Fibroblast of lung (primary cell): ENCODE measurements around the gene NOS1AP. TPM values are rescaled to one million over a fixed set of nuclear protein-coding genes. Genes with fewer than 3 reads are reported as not detected.
A peak's percentile ranks its signal among the peaks of the same experiment; 100 is the strongest.

Source experiments
- DNase-seq, 2 donors: peaks; one replicate each; pipeline versions ENCODE4 v3.0.0 to v3.0.0-alpha.2; 2010; ENCODE audit warnings: low read depth in 2 of 2
- H2AFZ ChIP-seq: 2 replicates; pipeline ENCODE4 v1.5.1; 2012; ENCODE audit warnings: low read length, control low read depth, inconsistent platforms
- H3K27ac ChIP-seq: 2 replicates; pipeline ENCODE4 v1.5.1; 2011; ENCODE audit warnings: low read length, control low read depth; ENCODE audit not compliant: insufficient read depth
- H3K27me3 ChIP-seq: 2 replicates; pipeline ENCODE4 v1.5.1; 2011; ENCODE audit warnings: mild to moderate bottlenecking, low read length; ENCODE audit not compliant: control insufficient read depth, insufficient read depth
- H3K36me3 ChIP-seq: 2 replicates; pipeline ENCODE4 v1.5.1; 2011; ENCODE audit warnings: low read length; ENCODE audit not compliant: control insufficient read depth, insufficient read depth
- H3K4me1 ChIP-seq: 2 replicates; pipeline ENCODE4 v1.5.1; 2011; ENCODE audit warnings: low read length; ENCODE audit not compliant: control insufficient read depth, insufficient read depth; ENCODE audit errors: extremely low read depth
- H3K4me2 ChIP-seq: 2 replicates; pipeline ENCODE4 v1.5.1; 2011; ENCODE audit warnings: low read length, control low read depth; ENCODE audit not compliant: insufficient read depth; ENCODE audit errors: extremely low read depth
- H3K4me3 ChIP-seq, 4 experiments: fragments of 200-600 bp in 1 of 4; sonication (generic) in 1 of 4; replicated peaks in 1 of 4; 2 replicates each; pipeline ENCODE4 v1.5.1; 2011 to 2016; ENCODE audit warnings: low read length in 4 of 4, low read depth in 3 of 4, mild to moderate bottlenecking in 3 of 4, control low read depth in 2 of 4, inconsistent platforms in 1 of 4, mixed read lengths in 1 of 4; ENCODE audit not compliant: insufficient read depth in 1 of 4; ENCODE audit errors: control extremely low read depth in 1 of 4
- H3K79me2 ChIP-seq: 2 replicates; pipeline ENCODE4 v1.5.1; 2012; ENCODE audit warnings: mild to moderate bottlenecking, low read length, inconsistent platforms; ENCODE audit not compliant: control insufficient read depth, insufficient read depth
- H3K9ac ChIP-seq: 2 replicates; pipeline ENCODE4 v1.5.1; 2011; ENCODE audit warnings: mild to moderate bottlenecking, low read length, control low read depth; ENCODE audit not compliant: insufficient read depth
- H3K9me3 ChIP-seq: 2 replicates; pipeline ENCODE4 v1.5.1; 2012; ENCODE audit warnings: low read depth, low read length; ENCODE audit not compliant: control insufficient read depth, insufficient read depth
- H4K20me1 ChIP-seq: 2 replicates; pipeline ENCODE4 v1.5.1; 2011; ENCODE audit warnings: low read length; ENCODE audit not compliant: control insufficient read depth, insufficient read depth; ENCODE audit errors: extremely low read depth
- EZH2 ChIP-seq: IDR thresholded peaks from 2 replicates; pipeline ENCODE4 v1.5.1; 2012; ENCODE audit warnings: low read length, control low read depth, mild to moderate bottlenecking; ENCODE audit errors: missing control alignments
- polyA plus RNA-seq, 2 donors: library from polyadenylated mRNA; depleted of rRNA in 1 of 2; stranded (reverse) in 1 of 2; unstranded in 1 of 2; fragments of >200 nt; gene quantifications; 2 replicates each; pipeline ENCODE4 v1.2.1, GENCODE V29; 2011 to 2012; ENCODE audit warnings: missing spikeins in 1 of 2
- total RNA-seq: library from RNA; depleted of rRNA; stranded (reverse); fragments of >200 nt; gene quantifications from 2 replicates; pipeline ENCODE4 v1.2.1, GENCODE V29; 2014
- TF ChIP-seq, protein P1 (sequence below), 2 donors: IDR thresholded peaks in 1 of 2; conservative IDR thresholded peaks in 1 of 2; 1 replicate in 1 of 2; 2 replicates in 1 of 2; pipeline ENCODE4 v1.5.1; 2011 to 2012; ENCODE audit warnings: low read length in 2 of 2, control low read depth in 1 of 2, inconsistent platforms in 1 of 2, low read depth in 1 of 2, mild to moderate bottlenecking in 1 of 2

Gene NOS1AP
- total and polyA plus RNA-seq, 2 donors (not counting 1 experiment from before 2014, with no cell fraction given), result 0.14 to 0.17 TPM

DNA sequence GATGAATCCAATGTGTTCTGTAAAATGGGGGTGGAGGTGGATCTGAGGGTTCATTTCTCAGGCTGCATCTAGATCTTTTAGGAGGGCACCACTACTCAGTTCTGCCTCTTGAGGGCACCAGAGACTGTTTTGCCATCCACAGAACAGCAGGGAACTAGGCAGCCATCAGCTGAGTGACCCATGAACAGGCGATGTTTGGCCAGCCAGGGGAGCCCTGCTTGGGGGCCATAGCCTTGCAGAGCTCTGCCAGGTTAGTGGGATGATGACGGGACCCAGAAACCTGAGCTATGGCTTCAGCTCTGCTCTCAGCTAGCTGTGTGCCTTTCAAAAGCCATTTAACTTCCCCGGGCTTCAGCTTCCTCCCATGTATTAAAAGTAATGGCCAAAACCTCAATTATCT, 13.4 kb upstream of the NOS1AP start:
- Histone ChIP-seq H3K9me3 (no peaks in the 10 kb centered on the region), H3K27me3 (peaks cover 6% of the 10 kb centered on the region), H3K4me1 (peaks cover 7% of the 10 kb centered on the region), H3K27ac (no peak overlapping the region), H3K9ac (no peak overlapping the region), H4K20me1 (no peaks in the 10 kb centered on the region), H3K4me2 (no peak overlapping the region), H3K4me3 (no peak overlapping the region), H2AFZ (no peak overlapping the region), H3K79me2 (no peaks in the 10 kb centered on the region), H3K36me3 (no peaks in the 10 kb centered on the region)
- peak; percentile 56 to 75 for DNase-seq
- TF ChIP-seq, protein P1, sequence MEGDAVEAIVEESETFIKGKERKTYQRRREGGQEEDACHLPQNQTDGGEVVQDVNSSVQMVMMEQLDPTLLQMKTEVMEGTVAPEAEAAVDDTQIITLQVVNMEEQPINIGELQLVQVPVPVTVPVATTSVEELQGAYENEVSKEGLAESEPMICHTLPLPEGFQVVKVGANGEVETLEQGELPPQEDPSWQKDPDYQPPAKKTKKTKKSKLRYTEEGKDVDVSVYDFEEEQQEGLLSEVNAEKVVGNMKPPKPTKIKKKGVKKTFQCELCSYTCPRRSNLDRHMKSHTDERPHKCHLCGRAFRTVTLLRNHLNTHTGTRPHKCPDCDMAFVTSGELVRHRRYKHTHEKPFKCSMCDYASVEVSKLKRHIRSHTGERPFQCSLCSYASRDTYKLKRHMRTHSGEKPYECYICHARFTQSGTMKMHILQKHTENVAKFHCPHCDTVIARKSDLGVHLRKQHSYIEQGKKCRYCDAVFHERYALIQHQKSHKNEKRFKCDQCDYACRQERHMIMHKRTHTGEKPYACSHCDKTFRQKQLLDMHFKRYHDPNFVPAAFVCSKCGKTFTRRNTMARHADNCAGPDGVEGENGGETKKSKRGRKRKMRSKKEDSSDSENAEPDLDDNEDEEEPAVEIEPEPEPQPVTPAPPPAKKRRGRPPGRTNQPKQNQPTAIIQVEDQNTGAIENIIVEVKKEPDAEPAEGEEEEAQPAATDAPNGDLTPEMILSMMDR (conservative IDR thresholded peaks at IDR 0.05 in 1 of 2, IDR thresholded peaks at IDR 0.05 in 1 of 2; ENCODE audit: low read depth in 1 of 2, low read length in 2 of 2), result peak; percentile 97 to 98
- no peak for TF ChIP-seq EZH2

DNA sequence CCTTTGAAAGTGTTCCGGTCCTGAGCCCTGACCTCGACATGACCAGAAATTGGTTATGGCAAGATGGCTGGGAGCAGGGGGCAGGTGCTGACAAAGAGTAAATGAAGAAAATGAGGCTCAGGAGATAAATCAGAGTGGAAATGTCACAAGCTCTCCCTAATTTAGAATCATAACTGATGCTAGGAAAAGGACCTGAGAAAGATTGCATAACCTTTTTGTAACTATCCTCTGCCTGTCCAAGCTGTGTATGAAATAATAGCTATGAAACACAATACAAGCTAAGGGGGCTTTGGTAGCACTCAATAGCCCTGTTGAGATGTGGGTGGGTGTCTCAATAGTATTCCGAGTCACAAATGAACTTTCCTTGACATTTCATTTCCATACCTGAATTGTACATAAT, 12.9 kb upstream of the NOS1AP start:
- Histone ChIP-seq H3K4me3 (no peak overlapping the region), H3K9ac (no peak overlapping the region), H3K27me3 (peaks cover 6% of the 10 kb centered on the region), H3K9me3 (no peaks in the 10 kb centered on the region), H3K4me1 (peaks cover 7% of the 10 kb centered on the region), H3K36me3 (no peaks in the 10 kb centered on the region), H2AFZ (no peak overlapping the region), H3K79me2 (no peaks in the 10 kb centered on the region), H4K20me1 (no peaks in the 10 kb centered on the region), H3K27ac (no peak overlapping the region), H3K4me2 (no peak overlapping the region)
- no peak for TF ChIP-seq EZH2
- TF ChIP-seq, protein P1 (conservative IDR thresholded peaks at IDR 0.05 in 1 of 2, IDR thresholded peaks at IDR 0.05 in 1 of 2; ENCODE audit: low read depth in 1 of 2, low read length in 2 of 2), result no peak
- DNase-seq, result no peak

DNA sequence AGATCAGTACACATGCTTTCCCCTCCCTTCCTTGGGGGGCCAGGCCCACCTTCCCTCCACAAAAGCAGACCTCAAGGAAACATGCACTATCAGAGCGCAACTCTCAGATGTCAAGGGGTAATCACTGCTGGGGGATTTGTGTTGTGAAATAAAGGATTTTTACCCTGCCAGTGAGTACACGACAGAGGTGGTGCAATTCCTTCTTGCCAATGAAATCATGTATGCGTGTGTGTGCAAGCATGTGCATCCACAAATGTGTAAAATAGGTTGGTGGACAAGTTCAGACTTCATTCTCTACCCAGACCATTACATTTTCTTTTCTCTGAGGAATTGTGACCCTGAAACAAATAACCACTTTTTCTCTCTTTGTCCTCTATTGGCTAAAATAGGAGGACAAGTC, 9.8 kb upstream of the NOS1AP start:
- Histone ChIP-seq H3K79me2 (no peaks in the 10 kb centered on the region), H3K27ac (no peak overlapping the region), H3K9me3 (no peaks in the 10 kb centered on the region), H3K27me3 (peaks cover 10% of the 10 kb centered on the region), H3K36me3 (no peaks in the 10 kb centered on the region), H2AFZ (no peak overlapping the region), H3K4me1 (peaks cover 7% of the 10 kb centered on the region), H4K20me1 (no peaks in the 10 kb centered on the region), H3K4me3 (no peak overlapping the region), H3K9ac (no peak overlapping the region), H3K4me2 (no peak overlapping the region)
- DNase-seq, result no peak
- TF ChIP-seq, protein P1 (conservative IDR thresholded peaks at IDR 0.05 in 1 of 2, IDR thresholded peaks at IDR 0.05 in 1 of 2; ENCODE audit: low read depth in 1 of 2, low read length in 2 of 2), result no peak
- no peak for TF ChIP-seq EZH2
